Natural killer cell treated with Interleukin-12 subunit alpha and Interleukin-12 subunit beta and Interleukin-15 and Interleukin-18, amount 100 ng/mL, for 72 hours (primary cell): ENCODE results near the gene EPB41L4B. TPM values are rescaled to one million over a fixed set of nuclear protein-coding genes. Genes with fewer than 3 reads are reported as not detected.

ENCODE experiments used
- ATAC-seq, 2 donors: fragments of 150-1000 bp; cut with Tn5 transposase in 1 of 2; sonication (Bioruptor Pico), chemical (Tn5 transposase) in 1 of 2; 2 replicates each; pipeline ENCODE4 v1.10.0; 2021
- DNase-seq: peaks from one replicate; pipeline ENCODE4 v3.0.0; 2022; ENCODE audit warnings: low spot score
- H3K27ac Mint-ChIP-seq, 2 donors: 1 replicate in 1 of 2; 2 replicates in 1 of 2; pipeline ENCODE4 v1.8.0; 2022; ENCODE audit warnings: mixed read lengths in 2 of 2, mild to moderate bottlenecking in 1 of 2, moderate library complexity in 1 of 2
- H3K27me3 Mint-ChIP-seq, 2 donors: 1 replicate in 1 of 2; 2 replicates in 1 of 2; pipeline ENCODE4 v1.8.0; 2022; ENCODE audit warnings: mixed read lengths in 2 of 2
- H3K36me3 Mint-ChIP-seq: one replicate; pipeline ENCODE4 v1.8.0; 2022; ENCODE audit warnings: mixed read lengths
- H3K4me1 Mint-ChIP-seq, 2 donors: 1 replicate in 1 of 2; 2 replicates in 1 of 2; pipeline ENCODE4 v1.8.0; 2022; ENCODE audit warnings: low read depth in 2 of 2, mixed read lengths in 2 of 2, mild to moderate bottlenecking in 1 of 2
- H3K4me3 Mint-ChIP-seq: one replicate; pipeline ENCODE4 v1.8.0; 2022; ENCODE audit warnings: mixed read lengths
- H3K9me3 Mint-ChIP-seq: 2 replicates; pipeline ENCODE4 v1.8.0; 2022; ENCODE audit warnings: mixed read lengths
- total RNA-seq, 2 donors: library from RNA; stranded (reverse); gene quantifications; one replicate each; pipeline ENCODE4 v1.2.3, GENCODE V29; 2022

Gene EPB41L4B
- total RNA-seq, 2 donors from 2014 or later, result 0.14 TPM; not detected in 1

DNA sequence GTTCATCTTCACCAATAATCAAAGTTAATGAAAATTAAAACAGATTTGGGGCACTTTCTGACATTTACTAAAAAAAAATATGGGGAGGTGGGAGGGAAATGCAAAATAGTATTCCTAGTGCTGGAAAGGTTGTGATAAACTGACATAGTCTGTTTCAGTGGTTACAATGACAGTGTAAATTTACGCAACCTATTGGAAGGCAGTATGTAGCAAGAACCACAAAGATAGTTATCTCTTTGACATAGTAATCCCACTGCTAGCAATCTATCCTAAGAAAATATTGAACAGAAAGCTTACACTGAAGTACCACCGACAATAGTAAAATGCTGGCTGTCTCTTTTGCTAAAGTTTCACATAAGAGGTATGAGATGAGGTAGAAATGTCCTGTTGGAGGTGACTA lies 15.1 kb upstream of the EPB41L4B start:
- Mint-ChIP-seq H3K4me3 (no peak overlapping the region), H3K36me3 (no peaks in the 10 kb centered on the region), H3K27ac (no peak overlapping the region), H3K4me1 (no peaks in the 10 kb centered on the region), H3K27me3 (peaks cover 8 to 21% of the 10 kb centered on the region in 2 donors), H3K9me3 (no peaks in the 10 kb centered on the region)
- ATAC-seq (no peak), DNase-seq (no peak)

DNA sequence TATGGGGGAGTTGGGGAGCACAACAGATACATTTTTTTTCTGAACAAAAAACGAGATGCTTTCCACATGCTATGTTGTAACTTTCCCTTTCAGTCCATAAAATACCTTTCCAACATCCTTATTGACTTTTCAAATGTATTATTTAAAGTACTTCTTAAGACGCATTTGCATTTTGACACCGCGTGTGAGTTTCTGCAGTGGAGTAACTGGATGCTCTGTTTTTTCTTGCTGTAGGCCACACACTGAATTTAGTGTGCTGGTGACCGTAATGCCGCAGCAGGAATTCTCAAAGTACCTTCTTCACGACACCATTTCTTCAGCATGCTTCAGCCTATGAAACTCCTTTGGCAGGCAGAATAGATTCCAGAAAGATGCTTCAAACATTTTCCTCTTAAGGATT lies 14.3 kb upstream of the EPB41L4B start:
- no peaks in the 10 kb centered on the region for H3K9me3 Mint-ChIP-seq
- no peak overlapping the region for H3K27ac Mint-ChIP-seq
- no peaks in the 10 kb centered on the region for H3K4me1 Mint-ChIP-seq
- H3K36me3 Mint-ChIP-seq, result no peaks in the 10 kb centered on the region
- H3K27me3 Mint-ChIP-seq, result peaks cover 8 to 21% of the 10 kb centered on the region in 2 donors
- no peak overlapping the region for H3K4me3 Mint-ChIP-seq
- ATAC-seq (no peak), DNase-seq (no peak)

DNA sequence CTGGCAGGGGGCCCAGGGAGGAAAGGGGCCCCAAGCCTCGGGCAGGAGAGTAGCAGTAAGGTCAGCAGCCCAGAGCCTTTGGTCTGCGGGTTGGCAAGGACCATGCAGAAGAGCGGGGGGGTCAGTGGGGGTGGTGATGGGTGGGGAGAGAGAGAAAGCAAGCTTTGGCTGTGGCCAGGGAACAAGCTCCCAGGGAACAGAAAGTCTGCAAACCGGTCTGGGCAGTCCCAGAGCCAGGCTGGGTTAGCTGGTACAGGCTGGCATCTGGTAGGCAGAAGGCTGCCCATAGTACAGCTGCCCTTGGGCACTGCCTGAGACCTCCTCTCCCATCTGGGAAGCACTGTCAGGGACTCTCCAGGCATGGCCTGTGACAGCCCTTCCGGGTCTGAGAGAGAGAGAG lies 10.5 kb upstream of the EPB41L4B start:
- no peak overlapping the region for H3K4me3 Mint-ChIP-seq
- ATAC-seq (no peak), DNase-seq (no peak)
- no peaks in the 10 kb centered on the region for H3K9me3 Mint-ChIP-seq
- no peaks in the 10 kb centered on the region for H3K36me3 Mint-ChIP-seq
- H3K4me1 Mint-ChIP-seq, result no peaks in the 10 kb centered on the region
- H3K27me3 Mint-ChIP-seq, result peaks cover 15 to 40% of the 10 kb centered on the region in 2 donors
- H3K27ac Mint-ChIP-seq, result no peak overlapping the region

DNA sequence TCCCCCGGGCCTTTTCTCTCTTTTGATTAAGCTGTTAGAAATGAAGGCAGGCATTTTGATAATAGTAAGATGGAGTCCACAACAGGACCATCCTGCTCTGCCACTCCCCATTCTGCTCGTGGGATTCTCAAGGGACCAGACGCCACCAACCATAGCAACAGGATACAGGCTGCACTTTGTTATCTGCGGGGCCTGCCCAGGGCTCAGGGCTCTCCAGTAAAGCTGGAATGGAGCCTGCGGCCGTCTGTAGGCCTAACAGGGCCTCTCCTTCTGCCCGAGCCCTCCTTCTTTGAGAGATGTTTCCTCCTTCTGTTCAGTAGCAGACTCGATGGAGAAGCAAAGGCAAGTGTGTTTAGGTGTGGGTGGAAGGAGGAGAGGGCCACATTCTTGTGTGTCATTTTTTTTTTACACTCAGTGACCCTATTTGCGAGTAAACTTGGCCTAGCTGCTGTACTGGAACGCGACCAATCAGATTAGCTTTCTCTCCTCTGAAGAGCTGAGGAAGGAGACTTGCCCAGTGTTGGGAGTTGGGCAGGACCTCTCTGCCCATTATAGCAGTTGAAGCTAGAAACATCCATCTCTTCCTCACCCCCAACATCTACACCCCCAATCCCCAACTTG lies 8.9 kb upstream of the EPB41L4B start:
- peaks cover 12 to 39% of the 10 kb centered on the region in 2 donors for H3K27me3 Mint-ChIP-seq
- no peak overlapping the region for H3K27ac Mint-ChIP-seq
- H3K4me1 Mint-ChIP-seq, result no peaks in the 10 kb centered on the region
- ATAC-seq (no peak), DNase-seq (no peak)
- H3K9me3 Mint-ChIP-seq, result no peaks in the 10 kb centered on the region
- no peak overlapping the region for H3K4me3 Mint-ChIP-seq
- no peaks in the 10 kb centered on the region for H3K36me3 Mint-ChIP-seq

DNA sequence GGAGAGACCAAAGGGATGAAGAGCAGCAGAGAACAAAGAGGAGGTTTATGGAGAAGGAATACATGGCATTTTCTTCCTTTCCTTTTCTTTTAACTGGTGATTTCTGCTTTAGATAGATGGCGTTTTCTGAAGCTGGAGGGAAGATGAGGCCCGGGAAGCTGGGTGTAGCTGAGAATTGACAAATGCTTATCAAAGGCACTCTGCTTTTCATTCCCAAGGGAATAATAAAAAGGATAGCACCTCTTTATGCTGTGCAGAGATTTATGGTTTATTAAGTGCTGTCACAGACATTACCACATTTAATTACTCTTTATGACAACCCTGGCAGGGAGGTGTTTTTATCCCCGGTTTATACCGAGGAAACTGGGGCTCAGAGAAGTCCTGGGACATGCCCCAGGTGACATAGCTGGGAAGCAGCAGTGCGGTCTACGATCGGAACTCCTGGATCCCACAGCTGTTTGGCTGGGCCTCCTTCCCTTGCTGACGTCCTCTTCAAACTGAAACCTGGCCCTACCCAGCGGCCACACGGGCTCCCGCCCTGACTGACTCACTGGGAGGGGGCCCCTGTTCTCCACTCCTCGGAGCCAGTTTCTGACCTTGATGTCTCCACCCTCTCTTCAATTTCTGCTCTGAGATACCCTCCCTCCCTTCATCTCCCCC lies 8.2 kb upstream of the EPB41L4B start:
- H3K9me3 Mint-ChIP-seq, result no peaks in the 10 kb centered on the region
- DNase-seq (no peak), ATAC-seq (no peak)
- H3K36me3 Mint-ChIP-seq, result no peaks in the 10 kb centered on the region
- no peaks in the 10 kb centered on the region for H3K4me1 Mint-ChIP-seq
- peaks cover 14 to 42% of the 10 kb centered on the region in 2 donors for H3K27me3 Mint-ChIP-seq
- H3K4me3 Mint-ChIP-seq, result no peak overlapping the region
- no peak overlapping the region for H3K27ac Mint-ChIP-seq

DNA sequence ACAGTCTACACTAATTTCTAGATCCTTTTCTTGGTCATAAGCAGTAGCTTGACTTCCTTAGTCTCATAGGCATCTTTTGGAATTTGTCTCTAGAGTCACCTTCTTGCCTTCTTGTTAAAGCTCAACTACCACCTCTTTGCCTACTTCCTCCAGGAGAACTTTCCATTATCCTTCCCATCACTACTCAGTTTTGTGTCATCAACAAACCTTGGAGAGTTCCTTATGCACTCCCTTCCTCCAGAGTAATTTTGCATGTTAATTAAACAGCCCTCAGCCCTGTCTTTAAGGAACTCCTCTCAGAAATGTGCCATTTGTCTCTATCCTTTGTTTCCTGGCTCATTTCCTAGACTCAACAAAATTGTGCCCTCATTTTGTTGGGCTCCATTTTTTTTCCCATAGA lies 4.2 kb upstream of the EPB41L4B start:
- ATAC-seq, result no peak
- H3K4me1 Mint-ChIP-seq, result peaks cover 4 to 5% of the 10 kb centered on the region in 2 donors
- H3K36me3 Mint-ChIP-seq, result no peaks in the 10 kb centered on the region
- DNase-seq, result no peak
- H3K27ac Mint-ChIP-seq, result no peak overlapping the region
- no peak overlapping the region for H3K4me3 Mint-ChIP-seq
- peaks cover 32 to 58% of the 10 kb centered on the region in 2 donors for H3K27me3 Mint-ChIP-seq
- H3K9me3 Mint-ChIP-seq, result no peaks in the 10 kb centered on the region

DNA sequence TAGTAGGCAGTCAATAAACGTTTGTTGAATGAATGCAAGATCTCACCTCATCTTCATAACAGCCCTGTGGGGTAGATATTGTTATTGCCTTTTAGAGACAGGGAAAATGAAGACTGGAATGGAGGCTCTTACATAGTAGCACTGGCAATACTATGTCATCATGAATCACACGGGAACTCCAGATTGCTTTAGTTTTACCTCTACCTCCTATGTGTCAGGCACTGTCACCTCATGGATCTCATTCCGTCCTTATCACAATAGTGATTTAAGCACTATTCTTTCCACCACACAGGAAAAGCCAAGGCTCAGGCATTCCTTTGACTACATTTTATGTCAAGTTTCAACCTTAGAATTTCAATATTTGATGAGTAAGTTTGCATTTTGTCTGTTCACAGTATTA lies 2.9 kb upstream of the EPB41L4B start:
- Mint-ChIP-seq H3K4me3 (no peak overlapping the region), H3K27ac (no peak overlapping the region), H3K36me3 (no peaks in the 10 kb centered on the region), H3K9me3 (no peaks in the 10 kb centered on the region), H3K4me1 (peaks cover 4 to 5% of the 10 kb centered on the region in 2 donors), H3K27me3 (peaks cover 34 to 58% of the 10 kb centered on the region in 2 donors)
- no peak for ATAC-seq
- DNase-seq, result no peak

DNA sequence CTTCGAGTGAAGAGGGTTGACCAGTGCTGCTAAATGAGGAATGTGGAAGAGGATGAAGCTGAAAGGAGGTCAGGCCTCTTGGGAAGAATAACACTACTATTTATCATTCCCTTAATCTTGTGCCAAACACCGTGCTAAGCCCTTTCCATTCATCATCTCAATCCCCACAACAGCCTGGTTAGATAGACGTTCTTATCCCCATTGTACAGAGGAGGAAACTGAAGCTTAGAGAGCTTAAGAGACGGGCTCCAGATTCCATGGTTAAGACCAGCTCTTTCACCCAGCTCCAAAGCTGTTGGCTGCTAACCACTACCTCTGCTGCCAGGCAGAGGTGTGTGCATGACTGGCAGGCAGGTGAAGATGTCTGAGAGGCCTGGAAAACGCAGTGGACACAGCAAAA lies 868 bp upstream of the EPB41L4B start:
- Mint-ChIP-seq H3K27me3 (peaks cover 44 to 62% of the 10 kb centered on the region in 2 donors), H3K27ac (no peak overlapping the region), H3K36me3 (no peaks in the 10 kb centered on the region), H3K9me3 (no peaks in the 10 kb centered on the region), H3K4me1 (peaks cover 4 to 5% of the 10 kb centered on the region in 2 donors), H3K4me3 (no peak overlapping the region)
- DNase-seq (no peak), ATAC-seq (no peak)

DNA sequence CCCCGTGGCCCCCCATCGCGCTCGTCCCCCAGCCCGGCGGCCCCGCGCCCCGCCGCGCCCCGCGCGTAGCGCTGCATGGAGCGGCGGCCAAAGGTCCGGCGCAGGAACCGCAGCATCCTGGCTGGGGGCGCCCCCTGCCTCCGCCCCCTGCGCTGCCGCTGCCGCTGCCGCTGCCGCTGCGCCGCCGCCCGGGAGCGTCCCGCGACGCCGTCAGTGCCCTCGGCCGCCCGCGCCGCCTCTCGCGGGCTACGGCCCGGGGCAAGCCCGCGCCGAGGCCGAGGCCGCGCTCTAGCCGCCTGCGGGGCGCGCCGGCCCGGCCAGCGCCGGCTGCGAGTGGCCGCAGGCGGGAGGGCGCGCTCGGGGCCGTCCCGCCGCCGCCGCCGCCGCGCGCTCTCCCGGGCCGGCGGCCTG lies 523 bp downstream of the EPB41L4B start:
- DNase-seq (no peak), ATAC-seq (peak; percentile 25 to 40)
- no peaks in the 10 kb centered on the region for H3K9me3 Mint-ChIP-seq
- H3K4me3 Mint-ChIP-seq, result no peak overlapping the region
- H3K36me3 Mint-ChIP-seq, result no peaks in the 10 kb centered on the region
- H3K27ac Mint-ChIP-seq, result no peak overlapping the region
- H3K4me1 Mint-ChIP-seq, result peaks cover 4 to 5% of the 10 kb centered on the region in 2 donors
- H3K27me3 Mint-ChIP-seq, result peaks cover 54 to 65% of the 10 kb centered on the region in 2 donors

DNA sequence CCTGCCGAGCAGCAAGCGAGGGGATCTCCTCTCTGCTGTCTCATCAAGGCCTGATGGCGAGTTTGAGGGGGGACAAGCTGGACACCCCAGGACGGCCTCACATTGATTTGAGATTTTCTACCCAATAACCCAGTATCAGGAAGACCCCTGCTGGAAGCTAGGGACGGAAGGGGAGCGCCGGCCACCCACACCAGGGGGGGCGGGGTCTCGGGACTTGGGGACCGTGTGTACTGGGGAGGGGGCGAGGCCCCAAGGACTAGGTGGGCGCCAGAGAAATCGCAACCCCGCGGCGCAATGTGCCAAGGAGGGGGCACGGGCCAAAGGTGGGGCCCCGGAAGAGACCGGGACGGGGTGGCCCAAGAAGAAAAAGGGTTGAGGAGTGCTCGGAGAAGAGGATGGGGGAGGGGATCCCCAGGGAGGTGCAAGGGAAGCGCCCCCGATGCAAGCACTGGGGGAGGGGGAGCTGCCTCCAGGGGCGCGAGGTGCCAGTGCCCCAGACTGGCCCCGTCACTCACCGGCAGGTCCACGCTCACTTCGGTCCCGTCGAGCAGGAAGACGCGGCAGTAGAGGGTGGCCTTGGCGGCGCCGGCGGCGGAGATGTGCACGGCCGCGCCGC lies 1.1 kb downstream of the EPB41L4B start:
- H3K27ac Mint-ChIP-seq, result no peak overlapping the region

DNA sequence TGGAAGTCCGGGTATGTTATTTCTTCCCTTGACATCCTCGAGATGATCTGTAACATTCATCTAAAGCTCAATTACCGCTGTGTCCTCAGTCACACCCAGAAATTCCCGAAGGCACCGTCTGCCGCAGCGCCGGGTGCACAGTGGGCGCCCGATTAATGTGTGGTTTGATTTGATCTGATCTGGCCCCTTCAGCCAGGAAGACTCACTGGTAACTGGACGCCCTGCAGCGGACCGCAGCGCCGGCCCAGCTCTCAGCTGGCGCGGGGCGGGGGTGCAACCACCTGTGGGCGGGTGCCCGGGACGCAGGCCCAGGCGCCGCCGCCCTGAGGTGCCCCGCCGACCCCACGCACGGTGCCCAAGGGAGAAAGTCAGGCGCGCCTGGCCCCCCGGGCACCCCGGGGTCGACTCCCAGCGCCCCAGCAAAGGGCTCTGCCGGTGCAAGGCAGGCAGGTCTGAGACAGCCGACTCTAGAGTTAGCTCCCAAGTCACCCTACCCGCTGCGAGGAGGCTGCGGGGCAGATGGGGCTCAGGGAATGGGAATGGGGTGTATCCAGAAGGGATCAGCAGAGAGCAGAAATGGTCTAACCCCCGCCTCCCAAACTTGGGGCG lies 1.7 kb downstream of the EPB41L4B start:
- no peak for ATAC-seq
- no peaks in the 10 kb centered on the region for H3K36me3 Mint-ChIP-seq
- no peaks in the 10 kb centered on the region for H3K9me3 Mint-ChIP-seq
- DNase-seq, result no peak
- H3K27ac Mint-ChIP-seq, result no peak overlapping the region
- peaks cover 56 to 65% of the 10 kb centered on the region in 2 donors for H3K27me3 Mint-ChIP-seq
- peaks cover 4 to 5% of the 10 kb centered on the region in 2 donors for H3K4me1 Mint-ChIP-seq
- H3K4me3 Mint-ChIP-seq, result peak overlapping the region; percentile 58

More for the DNA sequence above, 1.1 kb downstream of the EPB41L4B start:
- Mint-ChIP-seq H3K36me3 (no peaks in the 10 kb centered on the region), H3K9me3 (no peaks in the 10 kb centered on the region), H3K4me1 (peaks cover 4 to 5% of the 10 kb centered on the region in 2 donors), H3K4me3 (peak overlapping the region; percentile 58), H3K27me3 (peaks cover 58 to 68% of the 10 kb centered on the region in 2 donors)
- ATAC-seq (no peak), DNase-seq (no peak)

DNA sequence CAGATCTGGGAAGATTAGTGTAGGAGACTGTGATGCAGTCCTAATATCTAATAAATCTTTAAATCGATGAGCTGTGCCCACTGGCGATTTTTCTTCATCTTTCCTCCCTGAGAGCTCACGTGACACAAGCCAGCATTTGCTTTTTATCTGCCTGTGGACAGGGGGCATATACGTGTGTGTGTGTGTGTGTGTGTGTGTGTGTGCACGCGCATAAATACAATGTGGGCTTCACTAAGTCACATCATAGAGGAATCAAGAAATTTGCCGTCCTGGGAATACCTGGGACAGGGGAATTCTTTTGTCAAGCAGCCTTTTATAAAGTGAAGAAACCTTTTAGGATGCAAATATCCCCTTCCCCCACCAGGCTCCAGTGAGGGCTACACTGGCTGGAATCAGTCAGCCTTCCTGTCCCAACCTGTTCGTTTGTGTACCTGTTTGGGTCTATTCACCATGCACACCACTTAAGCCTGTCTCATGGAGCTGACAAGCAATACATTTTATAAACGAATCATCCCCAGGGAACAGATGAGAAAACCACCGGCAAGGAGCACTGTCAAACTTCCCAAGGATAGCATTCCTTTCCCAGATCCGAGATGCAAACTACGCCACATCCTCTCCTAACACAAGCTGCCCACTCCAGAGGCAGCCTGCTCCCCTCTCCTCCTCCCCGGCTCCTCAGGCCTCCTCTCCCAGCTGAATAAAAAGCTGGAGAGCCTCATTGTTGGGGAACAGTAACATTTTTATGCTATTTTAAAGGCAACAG lies 2.7 kb downstream of the EPB41L4B start:
- peaks cover 55% of the 10 kb centered on the region in 2 donors for H3K27me3 Mint-ChIP-seq
- no peak overlapping the region for H3K4me3 Mint-ChIP-seq
- no peaks in the 10 kb centered on the region for H3K9me3 Mint-ChIP-seq
- H3K36me3 Mint-ChIP-seq, result no peaks in the 10 kb centered on the region
- ATAC-seq (no peak), DNase-seq (no peak)
- no peak overlapping the region for H3K27ac Mint-ChIP-seq
- peaks cover 4 to 5% of the 10 kb centered on the region in 2 donors for H3K4me1 Mint-ChIP-seq

DNA sequence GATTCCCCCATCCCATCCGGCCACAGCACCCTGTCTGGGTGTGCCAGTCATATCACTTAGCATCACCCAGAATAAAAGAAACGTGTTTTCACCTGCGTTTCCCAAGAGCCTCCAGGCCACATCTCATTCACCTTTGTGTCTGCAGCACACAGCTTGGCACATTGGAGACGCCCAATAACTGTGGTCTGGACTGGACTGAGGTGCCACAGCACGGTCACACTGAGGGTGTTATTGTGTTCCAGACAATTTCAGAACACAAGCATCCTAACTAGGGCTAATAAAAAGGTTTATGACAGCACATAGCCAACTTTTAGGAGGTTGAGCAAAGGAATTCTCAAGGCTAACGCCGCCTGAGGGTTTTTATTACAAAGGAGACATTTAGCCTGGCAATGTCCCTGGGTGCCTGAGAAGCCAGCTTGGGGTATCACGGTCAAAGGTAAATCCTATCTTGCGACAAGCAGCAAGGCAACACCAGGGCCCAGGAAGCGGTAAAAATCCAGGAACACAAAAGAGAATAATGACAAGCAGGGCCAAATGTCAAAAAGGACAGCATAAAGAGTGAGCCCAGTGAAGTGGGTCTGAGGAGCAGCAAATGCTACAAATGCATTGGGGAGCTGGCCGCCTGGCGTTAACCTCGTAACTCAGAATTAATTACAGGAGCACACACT lies 3.4 kb downstream of the EPB41L4B start:
- Mint-ChIP-seq H3K9me3 (no peaks in the 10 kb centered on the region), H3K27me3 (peaks cover 52 to 56% of the 10 kb centered on the region in 2 donors), H3K36me3 (no peaks in the 10 kb centered on the region), H3K4me3 (no peak overlapping the region), H3K4me1 (peaks cover 4 to 5% of the 10 kb centered on the region in 2 donors), H3K27ac (no peak overlapping the region)
- DNase-seq, result no peak
- ATAC-seq, result no peak
